ENCODE results near the gene PRPF6. TPM values are rescaled to one million over a fixed set of nuclear protein-coding genes. Genes with fewer than 3 reads are reported as not detected.

PRPF6 gene
- total and polyA plus RNA-seq, 2 donors from 2014 or later = 51.3 to 73.3 TPM

GRCh38 chr20:63963784-63964301 is 17.1 kb upstream of the PRPF6 start:
- H3K36me3 ChIP-seq (ENCODE audit: control insufficient read depth in 2 of 3, insufficient read depth in 3 of 3, low read length in 3 of 3) = peaks cover 7 to 16% (median 13%) of the 10 kb centered on the region in 3 donors
- intact Hi-C loops (cut with DNase I) = no loop called here

GRCh38 chr20:63964412-63964811 is 16.5 kb upstream of the PRPF6 start:
- DNase-seq (peak in 1 of 5 donors; percentile 66), FAIRE-seq (no peak)
- intact Hi-C loops (cut with DNase I) = no loop called here
- no peak overlapping the region for H3K9ac ChIP-seq (ENCODE audit: low read length in 3 of 3)
- H3K27me3 ChIP-seq (ENCODE audit: control insufficient read depth, insufficient read depth, low read length) = no peaks in the 10 kb centered on the region
- H3K4me1 ChIP-seq (ENCODE audit: control insufficient read depth in 2 of 3, insufficient read depth in 2 of 3, low read depth in 1 of 3, low read length in 3 of 3) = peaks cover 0 to 7% (median 4%) of the 10 kb centered on the region in 3 donors
- TF ChIP-seq, protein P1, sequence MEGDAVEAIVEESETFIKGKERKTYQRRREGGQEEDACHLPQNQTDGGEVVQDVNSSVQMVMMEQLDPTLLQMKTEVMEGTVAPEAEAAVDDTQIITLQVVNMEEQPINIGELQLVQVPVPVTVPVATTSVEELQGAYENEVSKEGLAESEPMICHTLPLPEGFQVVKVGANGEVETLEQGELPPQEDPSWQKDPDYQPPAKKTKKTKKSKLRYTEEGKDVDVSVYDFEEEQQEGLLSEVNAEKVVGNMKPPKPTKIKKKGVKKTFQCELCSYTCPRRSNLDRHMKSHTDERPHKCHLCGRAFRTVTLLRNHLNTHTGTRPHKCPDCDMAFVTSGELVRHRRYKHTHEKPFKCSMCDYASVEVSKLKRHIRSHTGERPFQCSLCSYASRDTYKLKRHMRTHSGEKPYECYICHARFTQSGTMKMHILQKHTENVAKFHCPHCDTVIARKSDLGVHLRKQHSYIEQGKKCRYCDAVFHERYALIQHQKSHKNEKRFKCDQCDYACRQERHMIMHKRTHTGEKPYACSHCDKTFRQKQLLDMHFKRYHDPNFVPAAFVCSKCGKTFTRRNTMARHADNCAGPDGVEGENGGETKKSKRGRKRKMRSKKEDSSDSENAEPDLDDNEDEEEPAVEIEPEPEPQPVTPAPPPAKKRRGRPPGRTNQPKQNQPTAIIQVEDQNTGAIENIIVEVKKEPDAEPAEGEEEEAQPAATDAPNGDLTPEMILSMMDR (IDR thresholded peaks at IDR 0.05; ENCODE audit: borderline replicate concordance, extremely low read depth, insufficient read depth) = no peak
- H3K36me3 ChIP-seq (ENCODE audit: control insufficient read depth in 2 of 3, insufficient read depth in 3 of 3, low read length in 3 of 3) = peaks cover 7 to 16% (median 13%) of the 10 kb centered on the region in 3 donors
- no peaks in the 10 kb centered on the region for H3K9me3 ChIP-seq (ENCODE audit: control insufficient read depth in 2 of 3, insufficient read depth in 1 of 3, low read length in 3 of 3)
- no peak overlapping the region for H3K27ac ChIP-seq (ENCODE audit: low read depth in 2 of 2, low read length in 2 of 2)
- no peak overlapping the region for H3K4me3 ChIP-seq (ENCODE audit: low read length in 3 of 3)

More at GRCh38 chr20:63963784-63964301, 17.1 kb upstream of the PRPF6 start:
- FAIRE-seq (no peak), DNase-seq (peak in 1 of 5 donors; percentile 66)
- Histone ChIP-seq H3K27me3 (ENCODE audit: control insufficient read depth, insufficient read depth, low read length) (no peaks in the 10 kb centered on the region), H3K9me3 (ENCODE audit: control insufficient read depth in 2 of 3, insufficient read depth in 1 of 3, low read length in 3 of 3) (no peaks in the 10 kb centered on the region), H3K27ac (ENCODE audit: low read depth in 2 of 2, low read length in 2 of 2) (no peak overlapping the region), H3K9ac (ENCODE audit: low read length in 3 of 3) (no peak overlapping the region), H3K4me1 (ENCODE audit: control insufficient read depth in 2 of 3, insufficient read depth in 2 of 3, low read depth in 1 of 3, low read length in 3 of 3) (peaks cover 0 to 6% (median 2%) of the 10 kb centered on the region in 3 donors), H3K4me3 (ENCODE audit: low read length in 3 of 3) (no peak overlapping the region)
- TF ChIP-seq, protein P1 (IDR thresholded peaks at IDR 0.05; ENCODE audit: borderline replicate concordance, extremely low read depth, insufficient read depth) = no peak

DNA sequence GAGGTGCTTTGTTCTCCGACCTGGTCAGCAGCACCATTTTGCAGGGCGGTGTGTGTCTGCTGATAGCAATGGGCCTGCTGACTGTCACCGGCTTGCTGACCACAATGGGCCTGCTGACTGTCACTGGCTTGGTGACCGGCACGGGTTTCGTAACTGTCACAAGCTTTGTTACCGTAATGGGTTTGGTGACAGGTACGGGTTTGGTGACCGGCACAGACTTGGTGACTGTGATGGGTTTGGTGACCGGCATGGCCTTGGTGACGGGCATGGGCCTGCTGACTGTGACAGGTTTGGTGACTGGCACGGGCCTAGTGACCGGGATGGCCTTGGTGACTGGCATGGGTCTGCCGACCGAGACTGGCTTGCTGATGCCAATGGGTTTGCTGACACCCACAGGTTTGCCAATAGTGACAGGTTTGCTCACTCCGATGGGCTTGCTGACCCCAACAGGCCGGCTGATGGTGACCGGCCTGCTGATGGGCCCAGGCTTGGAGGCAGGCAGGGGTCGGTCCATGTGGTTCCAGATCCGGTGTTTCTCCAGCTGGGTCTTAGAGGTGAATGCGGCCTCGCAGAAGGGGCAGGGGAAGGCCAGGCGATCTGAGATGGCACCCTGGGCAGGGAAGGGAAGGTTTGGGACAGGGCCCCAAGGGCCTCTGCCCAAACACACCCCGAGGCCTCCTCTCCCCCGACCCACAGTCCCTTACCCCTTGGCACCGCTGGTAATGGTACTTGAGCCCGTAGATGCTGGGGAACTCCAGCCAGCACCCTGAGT is 14.6 kb upstream of the PRPF6 start:
- Histone ChIP-seq H3K36me3 (ENCODE audit: control insufficient read depth in 2 of 3, insufficient read depth in 3 of 3, low read length in 3 of 3) (peaks cover 7 to 16% (median 13%) of the 10 kb centered on the region in 3 donors), H3K27ac (ENCODE audit: low read depth in 2 of 2, low read length in 2 of 2) (no peak overlapping the region), H3K4me1 (ENCODE audit: control insufficient read depth in 2 of 3, insufficient read depth in 2 of 3, low read depth in 1 of 3, low read length in 3 of 3) (peaks cover 0 to 10% (median 4%) of the 10 kb centered on the region in 3 donors), H3K9ac (ENCODE audit: low read length in 3 of 3) (no peak overlapping the region), H3K27me3 (ENCODE audit: control insufficient read depth, insufficient read depth, low read length) (no peaks in the 10 kb centered on the region), H3K9me3 (ENCODE audit: control insufficient read depth in 2 of 3, insufficient read depth in 1 of 3, low read length in 3 of 3) (no peaks in the 10 kb centered on the region), H3K4me3 (ENCODE audit: low read length in 3 of 3) (no peak overlapping the region)
- intact Hi-C loops (cut with DNase I) = no loop called here
- TF ChIP-seq, protein P1 (IDR thresholded peaks at IDR 0.05; ENCODE audit: borderline replicate concordance, extremely low read depth, insufficient read depth) = no peak
- FAIRE-seq (no peak), DNase-seq (no peak)
